Upper lobe of left lung (tissue), 4 donors: ENCODE results near the gene SIAH3.

Experiments
- CTCF ChIP-seq, 6 experiments: fragments of 450-650 bp in 4 of 6; fragments of 200-600 bp in 2 of 6; sonication (generic) in 2 of 6; IDR thresholded peaks; one replicate each; pipeline ENCODE4 v1.5.1; 2016 to 2019; ENCODE audit warnings: antibody characterized with exemption in 6 of 6
- POLR2A ChIP-seq, 4 donors: fragments of 450-650 bp; IDR thresholded peaks; one replicate each; pipeline ENCODE4 v1.5.1; 2016 to 2017; ENCODE audit warnings: antibody characterized with exemption in 4 of 4, mild to moderate bottlenecking in 2 of 4
- POLR2AphosphoS5 ChIP-seq, 2 donors: sonication (generic); formaldehyde crosslinking; IDR thresholded peaks; one replicate each; pipeline ENCODE4 v1.5.1; 2017; ENCODE audit warnings: antibody characterized with exemption in 2 of 2

DNA sequence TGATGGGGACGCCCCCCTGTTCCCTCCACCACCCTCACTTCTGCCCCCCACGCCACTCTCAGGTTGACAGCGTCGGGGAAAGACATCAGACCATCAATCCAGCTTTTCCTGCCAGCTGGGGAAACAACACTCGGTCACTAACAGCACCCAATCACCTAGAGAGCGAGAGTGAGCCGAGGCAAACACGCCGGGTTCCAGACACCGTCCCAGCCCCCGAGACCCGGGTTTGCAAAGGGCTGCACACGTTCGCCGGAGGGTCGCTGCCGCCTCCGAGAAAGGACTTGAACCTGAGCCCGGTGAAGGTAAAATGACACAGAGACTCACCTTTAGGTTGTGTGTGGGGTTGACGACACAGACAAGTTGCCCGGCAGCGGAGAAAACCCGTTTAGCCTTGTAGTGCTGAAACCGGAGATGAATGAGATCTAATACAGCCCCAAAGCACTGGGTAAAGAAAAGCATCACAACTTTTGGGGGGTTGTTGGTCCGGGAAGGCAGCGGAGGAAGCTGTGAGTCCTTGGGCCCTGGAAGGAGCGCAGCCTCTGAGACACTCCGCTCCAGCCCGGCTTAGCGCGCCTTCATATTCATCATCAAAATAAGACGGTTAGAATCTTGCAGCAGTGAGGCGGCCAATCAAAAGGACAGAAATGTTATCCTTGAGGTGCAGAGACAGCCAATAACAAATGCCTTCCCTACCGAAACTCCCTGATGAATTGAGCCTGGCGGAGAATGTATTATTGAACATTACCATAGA lies at the start of gene SIAH3:
- TF ChIP-seq CTCF (IDR thresholded peaks at IDR 0.05) = no peak
- no peak for TF ChIP-seq POLR2A (IDR thresholded peaks at IDR 0.05)
- TF ChIP-seq POLR2AphosphoS5 (IDR thresholded peaks at IDR 0.05) = no peak
